ENCODE measurements around the gene HOXC12.

The HOXC12 gene

DNA sequence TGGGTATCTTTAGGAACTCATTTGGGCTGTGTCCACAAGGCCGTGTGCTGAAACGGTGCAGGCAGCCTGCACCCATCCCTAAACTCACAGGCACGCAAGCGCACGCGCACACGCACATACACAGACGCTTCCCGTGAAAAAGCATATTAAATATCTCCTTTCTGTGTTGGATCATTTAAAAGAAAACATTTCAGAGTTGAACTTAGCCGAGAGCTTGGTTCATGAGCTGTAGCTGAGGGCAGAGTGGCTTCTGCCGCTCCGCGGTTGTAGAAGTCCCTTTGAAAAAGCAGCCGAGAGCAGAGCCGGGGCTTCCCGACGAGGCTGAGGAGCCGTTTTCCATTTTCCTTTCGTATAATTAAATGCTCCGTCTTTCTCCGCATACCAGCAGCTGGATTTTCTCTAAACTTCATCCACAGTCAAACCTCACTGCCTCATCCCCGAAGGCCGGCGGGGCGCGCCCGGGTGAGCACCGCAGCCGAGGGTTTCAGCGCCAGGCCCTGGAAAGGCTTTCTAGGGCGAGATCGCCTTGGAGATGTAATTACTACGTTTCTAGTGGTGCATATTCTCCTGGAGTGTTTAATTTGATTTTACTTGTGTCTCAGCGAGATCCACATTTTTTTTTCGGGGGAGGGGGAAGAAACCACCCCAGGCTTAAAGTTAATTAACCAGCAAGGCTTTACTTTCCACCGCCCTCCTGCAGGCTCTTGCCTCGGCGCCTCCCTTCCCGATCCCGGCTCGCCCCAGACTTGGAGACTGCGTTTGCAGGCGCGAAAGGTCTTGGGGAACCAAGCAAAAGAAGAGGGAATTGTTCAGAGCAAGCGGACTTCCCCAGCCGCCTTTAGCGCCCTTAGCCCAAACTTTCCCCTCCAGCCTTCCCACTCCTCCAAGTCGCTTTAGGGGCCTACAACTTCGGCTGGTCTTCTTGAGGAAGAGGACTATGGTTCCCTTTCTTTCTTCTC, 19.0 kb upstream of the HOXC12 start:
- H3K36me3 ChIP-seq (ENCODE audit: insufficient read depth, low read length): no peaks in the 10 kb centered on the region
- no peak overlapping the region for H3K27ac ChIP-seq (ENCODE audit: low read length)
- H2AFZ ChIP-seq (ENCODE audit: low read depth, low read length): no peak overlapping the region
- no peaks in the 10 kb centered on the region for H3K4me1 ChIP-seq (ENCODE audit: insufficient read depth, low read length)
- H4K20me1 ChIP-seq (ENCODE audit: insufficient read depth, low read length): no peaks in the 10 kb centered on the region
- H3K4me3 ChIP-seq (ENCODE audit: low read depth in 1 of 2, low read length in 2 of 2): no peak overlapping the region
- no peak overlapping the region for H3K4me2 ChIP-seq (ENCODE audit: insufficient read depth, low read length)
- no peaks in the 10 kb centered on the region for H3K9me3 ChIP-seq (ENCODE audit: insufficient read depth, low read length, severe bottlenecking)
- TF ChIP-seq, protein P1, sequence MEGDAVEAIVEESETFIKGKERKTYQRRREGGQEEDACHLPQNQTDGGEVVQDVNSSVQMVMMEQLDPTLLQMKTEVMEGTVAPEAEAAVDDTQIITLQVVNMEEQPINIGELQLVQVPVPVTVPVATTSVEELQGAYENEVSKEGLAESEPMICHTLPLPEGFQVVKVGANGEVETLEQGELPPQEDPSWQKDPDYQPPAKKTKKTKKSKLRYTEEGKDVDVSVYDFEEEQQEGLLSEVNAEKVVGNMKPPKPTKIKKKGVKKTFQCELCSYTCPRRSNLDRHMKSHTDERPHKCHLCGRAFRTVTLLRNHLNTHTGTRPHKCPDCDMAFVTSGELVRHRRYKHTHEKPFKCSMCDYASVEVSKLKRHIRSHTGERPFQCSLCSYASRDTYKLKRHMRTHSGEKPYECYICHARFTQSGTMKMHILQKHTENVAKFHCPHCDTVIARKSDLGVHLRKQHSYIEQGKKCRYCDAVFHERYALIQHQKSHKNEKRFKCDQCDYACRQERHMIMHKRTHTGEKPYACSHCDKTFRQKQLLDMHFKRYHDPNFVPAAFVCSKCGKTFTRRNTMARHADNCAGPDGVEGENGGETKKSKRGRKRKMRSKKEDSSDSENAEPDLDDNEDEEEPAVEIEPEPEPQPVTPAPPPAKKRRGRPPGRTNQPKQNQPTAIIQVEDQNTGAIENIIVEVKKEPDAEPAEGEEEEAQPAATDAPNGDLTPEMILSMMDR (IDR thresholded peaks at IDR 0.05; ENCODE audit: borderline replicate concordance, extremely low read depth, low read length, poor library complexity, severe bottlenecking): no peak
- no peak for TF ChIP-seq EZH2 (IDR thresholded peaks at IDR 0.05; ENCODE audit: borderline replicate concordance, low read depth, low read length, severe bottlenecking)
- ATAC-seq (ENCODE audit: insufficient read depth, low read depth) (no peak), DNase-seq (no peak)
- H3K27me3 ChIP-seq (ENCODE audit: insufficient read depth, low read length, poor library complexity): peaks cover 40% of the 10 kb centered on the region
- no peaks in the 10 kb centered on the region for H3K79me2 ChIP-seq (ENCODE audit: insufficient read depth, low read length)
- no peak overlapping the region for H3K9ac ChIP-seq (ENCODE audit: low read depth, low read length)

DNA sequence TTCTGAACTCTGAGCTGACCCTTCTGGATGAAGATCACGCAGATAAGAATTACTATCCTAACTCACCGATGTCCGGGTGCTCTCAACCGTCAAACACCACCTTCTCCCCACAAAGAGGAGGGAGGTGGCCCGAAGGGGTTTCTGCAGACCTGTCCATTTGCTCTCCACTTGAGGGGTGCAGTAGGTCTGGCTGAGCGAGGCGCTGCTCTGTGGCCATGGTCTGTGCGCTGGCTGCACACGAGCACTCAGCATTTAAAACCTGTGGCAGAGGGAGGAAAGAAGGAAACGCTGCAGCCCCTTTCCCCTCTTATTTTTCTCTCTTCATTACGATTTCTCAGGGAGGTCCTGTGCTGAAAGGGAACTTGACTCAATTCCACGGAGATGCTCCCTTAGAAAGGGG, 17.6 kb upstream of the HOXC12 start:
- DNase-seq (no peak), ATAC-seq (ENCODE audit: insufficient read depth, low read depth) (no peak)
- Histone ChIP-seq H3K9ac (ENCODE audit: low read depth, low read length) (no peak overlapping the region), H3K9me3 (ENCODE audit: insufficient read depth, low read length, severe bottlenecking) (no peaks in the 10 kb centered on the region), H3K27ac (ENCODE audit: low read length) (no peak overlapping the region), H3K4me3 (ENCODE audit: low read depth in 1 of 2, low read length in 2 of 2) (no peak overlapping the region), H3K79me2 (ENCODE audit: insufficient read depth, low read length) (no peaks in the 10 kb centered on the region), H3K27me3 (ENCODE audit: insufficient read depth, low read length, poor library complexity) (peaks cover 39% of the 10 kb centered on the region), H3K4me2 (ENCODE audit: insufficient read depth, low read length) (no peak overlapping the region), H2AFZ (ENCODE audit: low read depth, low read length) (no peak overlapping the region), H3K4me1 (ENCODE audit: insufficient read depth, low read length) (no peaks in the 10 kb centered on the region), H3K36me3 (ENCODE audit: insufficient read depth, low read length) (no peaks in the 10 kb centered on the region), H4K20me1 (ENCODE audit: insufficient read depth, low read length) (no peaks in the 10 kb centered on the region)
- no peak for TF ChIP-seq EZH2 (IDR thresholded peaks at IDR 0.05; ENCODE audit: borderline replicate concordance, low read depth, low read length, severe bottlenecking)
- TF ChIP-seq, protein P1 (IDR thresholded peaks at IDR 0.05; ENCODE audit: borderline replicate concordance, extremely low read depth, low read length, poor library complexity, severe bottlenecking): no peak

- Histone ChIP-seq H3K9ac (ENCODE audit: low read depth, low read length) (no peak overlapping the region), H3K4me1 (ENCODE audit: insufficient read depth, low read length) (no peaks in the 10 kb centered on the region), H3K79me2 (ENCODE audit: insufficient read depth, low read length) (no peaks in the 10 kb centered on the region), H2AFZ (ENCODE audit: low read depth, low read length) (no peak overlapping the region), H3K27me3 (ENCODE audit: insufficient read depth, low read length, poor library complexity) (peaks cover 33% of the 10 kb centered on the region), H3K4me3 (ENCODE audit: low read depth in 1 of 2, low read length in 2 of 2) (no peak overlapping the region), H3K9me3 (ENCODE audit: insufficient read depth, low read length, severe bottlenecking) (no peaks in the 10 kb centered on the region), H3K4me2 (ENCODE audit: insufficient read depth, low read length) (no peak overlapping the region), H3K27ac (ENCODE audit: low read length) (no peak overlapping the region), H4K20me1 (ENCODE audit: insufficient read depth, low read length) (no peaks in the 10 kb centered on the region), H3K36me3 (ENCODE audit: insufficient read depth, low read length) (no peaks in the 10 kb centered on the region)
- DNase-seq (no peak), ATAC-seq (ENCODE audit: insufficient read depth, low read depth) (no peak)
- no peak for TF ChIP-seq EZH2 (IDR thresholded peaks at IDR 0.05; ENCODE audit: borderline replicate concordance, low read depth, low read length, severe bottlenecking)
- TF ChIP-seq, protein P1 (IDR thresholded peaks at IDR 0.05; ENCODE audit: borderline replicate concordance, extremely low read depth, low read length, poor library complexity, severe bottlenecking): no peak
Measured at GRCh38 chr12:53937596-53938325, 16.9 kb upstream of the HOXC12 start.
